ENCODE data around the gene MDC1.

MDC1 gene

GRCh38 chr6:30690403-30691207, 26.5 kb downstream of the MDC1 start, which contains the start of gene NRM:
NRM (minus strand) TSS chr6:30690984; CDS start chr6:30690974, 10 bp downstream.
- TF ChIP-seq CTCF (IDR thresholded peaks at IDR 0.05) = no peak

GRCh38 chr6:30689985-30690384, 27.1 kb downstream of the MDC1 start:
- no peak for TF ChIP-seq CTCF (IDR thresholded peaks at IDR 0.05)

- no peak for TF ChIP-seq CTCF (IDR thresholded peaks at IDR 0.05)
Measured at GRCh38 chr6:30689022-30689865, 27.8 kb downstream of the MDC1 start.

- TF ChIP-seq CTCF (IDR thresholded peaks at IDR 0.05) = no peak
Measured at GRCh38 chr6:30688569-30688968, 28.5 kb downstream of the MDC1 start.

GRCh38 chr6:30687659-30688431, 29.2 kb downstream of the MDC1 start:
- no peak for TF ChIP-seq CTCF (IDR thresholded peaks at IDR 0.05)

GRCh38 chr6:30686908-30687658, 30.0 kb downstream of the MDC1 start:
- no peak for TF ChIP-seq CTCF (IDR thresholded peaks at IDR 0.05)
